NCI-H82 treated with DMSO at 0.1 percent for 48 hours (cell line): Measurements from ENCODE around the gene ZNF544.
"Not testable (repeated sequence)": the region's sequence is repeated elsewhere in the genome, so short reads cannot be mapped to it uniquely, and the experiment has no call there.

Experiments used
- DNase-seq: peaks from one replicate; lab custom pipeline; 2025; ENCODE audit not compliant: unreplicated experiment; lab: John Stamatoyannopoulos, UW

The ZNF544 gene

GRCh38 chr19:58252102-58252685, 23.5 kb downstream of the ZNF544 start:
- no peak for DNase-seq

GRCh38 chr19:58258259-58258658, 29.5 kb downstream of the ZNF544 start:
- DNase-seq = not testable (repeated sequence)

- DNase-seq = no peak
Measured at GRCh38 chr19:58261600-58261967, 32.9 kb downstream of the ZNF544 start.

GRCh38 chr19:58261968-58262921, 33.5 kb downstream of the ZNF544 start:
- no peak for DNase-seq

- no peak for DNase-seq
Measured at GRCh38 chr19:58262922-58263296, 34.2 kb downstream of the ZNF544 start.

- DNase-seq = no peak
Measured at GRCh38 chr19:58265100-58265499, 36.4 kb downstream of the ZNF544 start.

GRCh38 chr19:58268344-58268743, 39.6 kb downstream of the ZNF544 start:
- no peak for DNase-seq

- DNase-seq = no peak
Measured at GRCh38 chr19:58274771-58275201, 46.1 kb downstream of the ZNF544 start.

GRCh38 chr19:58275564-58275963, 46.9 kb downstream of the ZNF544 start:
- DNase-seq = no peak

GRCh38 chr19:58277197-58277596, 48.5 kb downstream of the ZNF544 start:
- DNase-seq = no peak

- DNase-seq = no peak
Measured at GRCh38 chr19:58277748-58278540, 49.2 kb downstream of the ZNF544 start.

GRCh38 chr19:58278541-58279041, 49.9 kb downstream of the ZNF544 start, which contains the start of gene ZNF8:
Gene ZNF8, plus strand, starts transcription at chr19:58278955. Its CDS starts 127 bp downstream, at chr19:58279082.
- DNase-seq = peak; percentile 97

GRCh38 chr19:58279042-58279924, 50.6 kb downstream of the ZNF544 start:
- DNase-seq = peak; percentile 20

GRCh38 chr19:58279925-58280316, 51.2 kb downstream of the ZNF544 start:
- no peak for DNase-seq

GRCh38 chr19:58284199-58284598, 55.5 kb downstream of the ZNF544 start:
- no peak for DNase-seq

- no peak for DNase-seq
Measured at GRCh38 chr19:58291943-58292342, 63.2 kb downstream of the ZNF544 start.

- DNase-seq = no peak
Measured at GRCh38 chr19:58294743-58295374, 66.1 kb downstream of the ZNF544 start.

- no peak for DNase-seq
Measured at GRCh38 chr19:58296104-58296503, 67.4 kb downstream of the ZNF544 start.

GRCh38 chr19:58300620-58301019, 71.9 kb downstream of the ZNF544 start:
- DNase-seq = no peak

- DNase-seq = no peak
Measured at GRCh38 chr19:58304255-58304654, 75.5 kb downstream of the ZNF544 start.
